ENCODE data around the gene NAPSA. TPM values are rescaled to one million over a fixed set of nuclear protein-coding genes. Genes with fewer than 3 reads are reported as not detected.
"Not testable (repeated sequence)": the region's sequence is repeated elsewhere in the genome, so short reads cannot be mapped to it uniquely, and the experiment has no call there.

Gene NAPSA
- not detected in 2 replicates for total RNA-seq

DNA sequence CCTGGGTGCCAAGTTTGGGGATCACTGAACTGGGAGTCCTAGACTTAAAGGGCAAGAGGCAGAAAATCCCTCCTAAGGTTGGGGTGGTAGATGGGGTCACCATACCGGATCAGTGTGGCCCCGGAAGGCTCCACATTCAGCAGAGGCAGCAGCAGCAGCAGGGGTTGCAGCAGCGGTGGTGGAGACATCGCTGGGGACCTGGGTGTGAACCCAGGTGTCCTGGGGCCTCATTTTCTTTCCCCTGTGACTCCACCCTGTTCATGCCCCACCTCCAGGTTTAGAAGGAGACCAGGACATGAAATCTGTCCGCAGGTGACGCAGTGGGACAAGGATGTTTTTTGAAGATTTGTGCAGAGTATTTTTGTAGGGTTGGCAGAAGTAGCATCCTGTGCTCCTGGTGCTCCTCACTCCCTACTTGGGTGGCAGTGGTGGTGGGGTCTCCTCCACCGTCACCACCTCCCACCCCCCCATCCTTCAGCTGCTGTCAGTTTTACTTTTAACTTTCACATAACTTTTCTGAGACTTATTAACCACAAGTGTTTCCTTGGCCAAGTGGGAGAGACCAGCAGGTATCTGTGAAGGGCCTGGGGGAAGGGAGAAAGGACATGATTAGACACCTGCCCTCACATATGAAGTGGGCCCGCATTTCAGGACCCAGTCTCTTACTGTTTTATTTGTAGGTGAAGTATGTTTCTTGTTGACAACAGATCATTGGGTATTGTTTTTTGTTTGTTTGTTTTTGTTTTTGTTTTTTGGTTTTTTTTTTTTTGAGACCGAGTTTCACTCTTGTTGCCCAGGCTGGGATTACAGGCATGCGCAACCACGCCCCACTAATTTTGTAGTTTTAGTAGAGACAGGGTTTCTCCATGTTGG lies at the start of gene NAPSA:
NAPSA (minus strand) TSS at position 206 of the 873 bp plus-strand sequence; CDS start at position 188, 18 bp downstream.
- no peak for DNase-seq

GRCh38 chr19:50413531-50413930 lies 48.1 kb upstream of the NAPSA start:
- no peak for DNase-seq

- DNase-seq = no peak
Measured at GRCh38 chr19:50413096-50413495, 47.7 kb upstream of the NAPSA start.

DNA sequence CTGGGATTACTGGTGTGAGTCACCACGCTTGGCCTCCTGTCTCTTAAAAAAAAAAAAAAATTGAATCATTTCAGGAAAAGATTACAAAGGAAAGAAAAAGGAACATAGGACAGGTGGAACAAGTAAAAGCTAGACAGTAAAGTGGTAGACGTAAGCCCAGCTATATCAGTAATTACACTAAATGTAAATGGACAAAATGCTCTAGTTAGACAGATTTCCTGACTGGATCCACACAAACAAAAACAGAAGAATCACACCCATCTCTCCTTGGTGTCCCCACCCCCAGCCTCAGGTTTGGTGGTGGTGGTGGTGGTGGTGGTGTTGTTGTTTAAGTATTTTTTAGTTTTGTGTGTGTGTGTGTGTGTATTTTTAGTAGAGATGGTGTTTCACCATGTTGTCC lies 47.0 kb upstream of the NAPSA start:
- DNase-seq = no peak

GRCh38 chr19:50410109-50410508 lies 44.7 kb upstream of the NAPSA start:
- DNase-seq = no peak

DNA sequence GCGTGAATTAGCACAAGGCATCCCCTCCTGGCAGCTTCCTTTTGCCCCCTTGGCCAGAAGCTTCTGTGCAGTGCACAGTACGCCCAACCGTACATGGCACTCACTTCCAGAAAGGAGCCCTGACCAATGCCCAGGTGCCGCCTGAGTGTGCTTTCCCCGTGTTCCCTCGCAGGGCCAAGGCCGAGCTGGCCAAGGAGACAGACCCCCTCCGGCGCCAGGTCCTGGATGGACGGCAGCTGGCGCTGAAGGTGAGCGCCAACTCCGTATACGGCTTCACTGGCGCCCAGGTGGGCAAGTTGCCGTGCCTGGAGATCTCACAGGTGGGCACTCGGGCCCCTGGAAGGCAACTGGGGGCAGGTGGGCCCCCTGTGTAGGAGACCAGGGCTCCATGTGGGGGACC lies 43.9 kb upstream of the NAPSA start:
- no peak for DNase-seq

GRCh38 chr19:50406829-50407228 lies 41.4 kb upstream of the NAPSA start:
- DNase-seq = no peak

DNA sequence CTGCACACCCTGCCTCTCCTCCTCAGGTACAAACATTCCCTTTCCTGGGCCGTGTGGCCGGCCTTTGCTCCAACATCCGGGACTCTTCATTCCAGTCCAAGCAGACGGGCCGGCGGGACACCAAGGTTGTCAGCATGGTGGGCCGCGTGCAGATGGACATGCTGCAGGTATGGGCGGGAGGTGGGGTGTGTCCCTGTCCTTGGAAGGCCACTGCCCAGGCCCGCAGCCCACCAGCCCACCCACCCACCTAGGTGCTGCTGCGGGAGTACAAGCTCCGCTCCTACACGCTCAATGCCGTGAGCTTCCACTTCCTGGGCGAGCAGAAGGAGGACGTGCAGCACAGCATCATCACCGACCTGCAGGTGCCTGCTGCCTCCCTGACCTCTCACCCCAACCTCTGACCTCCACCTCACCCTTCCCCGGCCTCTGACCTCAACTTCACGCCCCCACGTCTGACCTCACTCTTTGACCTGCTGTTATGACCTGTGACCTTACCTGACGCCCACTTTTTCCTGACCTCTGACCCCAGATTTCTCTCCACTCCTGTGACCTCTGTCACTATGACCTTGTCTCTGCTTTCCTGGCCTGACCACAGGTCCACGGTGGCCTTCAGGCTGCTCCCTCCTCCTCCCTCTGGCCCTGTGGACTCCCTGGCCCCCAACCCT lies 40.8 kb upstream of the NAPSA start:
- DNase-seq = no peak

GRCh38 chr19:50402544-50403301 lies 37.3 kb upstream of the NAPSA start:
- DNase-seq = no peak

DNA sequence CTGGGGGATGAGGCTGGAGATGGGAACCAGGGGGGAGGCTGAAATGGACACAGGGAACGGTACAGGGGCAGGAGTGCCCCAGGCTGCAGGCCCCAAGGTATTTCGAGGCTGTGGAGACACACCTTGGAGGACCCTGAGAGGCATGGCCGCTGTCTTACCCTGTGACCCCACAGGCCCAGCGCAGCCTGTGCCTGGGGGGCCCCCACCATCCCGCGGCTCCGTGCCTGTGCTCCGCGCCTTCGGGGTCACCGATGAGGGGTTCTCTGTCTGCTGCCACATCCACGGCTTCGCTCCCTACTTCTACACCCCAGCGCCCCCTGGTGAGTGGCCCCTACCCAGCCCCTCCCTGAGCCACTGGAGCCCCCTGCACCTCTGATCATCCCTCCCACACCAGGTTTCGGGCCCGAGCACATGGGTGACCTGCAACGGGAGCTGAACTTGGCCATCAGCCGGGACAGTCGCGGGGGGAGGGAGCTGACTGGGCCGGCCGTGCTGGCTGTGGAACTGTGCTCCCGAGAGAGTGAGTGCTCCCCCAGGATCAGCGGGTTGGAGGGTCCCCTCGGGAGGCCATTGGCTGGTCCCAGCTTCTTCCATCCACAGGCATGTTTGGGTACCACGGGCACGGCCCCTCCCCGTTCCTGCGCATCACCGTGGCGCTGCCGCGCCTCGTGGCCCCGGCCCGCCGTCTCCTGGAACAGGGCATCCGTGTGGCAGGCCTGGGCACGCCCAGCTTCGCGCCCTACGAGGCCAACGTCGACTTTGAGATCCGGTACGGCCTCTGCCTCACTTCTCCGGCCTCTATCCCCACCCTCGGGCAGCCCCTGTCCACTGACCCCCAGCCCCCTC lies 36.4 kb upstream of the NAPSA start:
- no peak for DNase-seq

DNA sequence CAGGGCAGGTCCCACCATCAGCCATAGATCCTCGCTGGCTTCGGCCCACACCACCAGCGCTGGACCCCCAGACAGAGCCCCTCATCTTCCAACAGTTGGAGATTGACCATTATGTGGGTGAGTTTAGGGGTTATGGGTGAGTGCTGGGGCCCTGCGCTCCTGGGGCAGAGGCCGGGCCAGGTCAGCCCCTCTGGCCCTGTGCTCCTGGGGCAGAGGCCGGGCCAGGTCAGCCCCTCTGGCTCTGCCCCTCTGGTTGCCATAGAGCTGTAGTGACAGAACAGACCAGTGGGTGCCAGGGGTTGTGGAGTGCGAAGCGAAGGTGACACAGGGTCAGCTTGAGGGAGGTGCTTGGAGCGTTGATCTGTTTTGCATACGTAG lies 33.9 kb upstream of the NAPSA start:
- DNase-seq = no peak

GRCh38 chr19:50398675-50399367 lies 33.4 kb upstream of the NAPSA start:
- DNase-seq = no peak

- DNase-seq = no peak
Measured at GRCh38 chr19:50394017-50394416, 28.6 kb upstream of the NAPSA start.

- DNase-seq = no peak
Measured at GRCh38 chr19:50393589-50393988, 28.1 kb upstream of the NAPSA start.

DNA sequence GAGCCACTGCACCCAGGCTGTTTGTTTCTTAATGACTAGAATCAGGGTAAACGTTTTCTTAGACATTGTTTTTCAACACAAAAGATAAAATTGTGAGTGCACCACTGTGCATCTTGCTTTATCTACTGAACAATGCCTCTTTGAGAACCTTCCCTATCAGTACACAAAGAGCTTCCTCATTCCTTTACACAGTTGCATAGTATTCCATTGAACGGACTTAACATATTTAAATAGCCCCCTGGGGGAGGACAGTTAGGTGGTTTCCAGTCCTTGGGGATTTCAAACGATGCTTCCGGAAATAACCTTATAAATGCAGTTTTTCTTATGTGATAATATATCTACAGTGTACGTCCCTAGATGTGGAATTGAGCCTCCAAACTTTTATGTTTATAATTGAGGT lies 27.3 kb upstream of the NAPSA start:
- DNase-seq = no peak

DNA sequence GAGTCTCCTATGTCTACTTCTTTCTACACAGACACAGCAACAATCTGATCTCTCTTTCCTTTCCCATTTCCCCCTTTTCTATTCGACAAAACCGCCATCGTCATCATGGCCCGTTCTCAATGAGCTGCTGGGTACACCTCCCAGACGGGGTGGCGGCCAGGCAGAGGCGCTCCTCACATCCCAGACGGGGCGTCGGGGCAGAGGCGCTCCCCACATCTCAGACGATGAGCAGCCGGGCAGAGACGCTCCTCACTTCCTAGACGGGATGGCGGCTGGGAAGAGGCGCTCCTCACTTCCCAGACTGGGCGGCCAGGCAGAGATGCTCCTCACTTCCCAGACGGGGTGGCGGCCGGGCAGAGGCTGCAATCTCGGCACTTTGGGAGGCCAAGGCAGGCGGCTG lies 25.5 kb upstream of the NAPSA start:
- not testable (repeated sequence) for DNase-seq

GRCh38 chr19:50390295-50390694 lies 24.9 kb upstream of the NAPSA start:
- not testable (repeated sequence) for DNase-seq

- DNase-seq = no peak
Measured at GRCh38 chr19:50387868-50388245, 22.4 kb upstream of the NAPSA start.

DNA sequence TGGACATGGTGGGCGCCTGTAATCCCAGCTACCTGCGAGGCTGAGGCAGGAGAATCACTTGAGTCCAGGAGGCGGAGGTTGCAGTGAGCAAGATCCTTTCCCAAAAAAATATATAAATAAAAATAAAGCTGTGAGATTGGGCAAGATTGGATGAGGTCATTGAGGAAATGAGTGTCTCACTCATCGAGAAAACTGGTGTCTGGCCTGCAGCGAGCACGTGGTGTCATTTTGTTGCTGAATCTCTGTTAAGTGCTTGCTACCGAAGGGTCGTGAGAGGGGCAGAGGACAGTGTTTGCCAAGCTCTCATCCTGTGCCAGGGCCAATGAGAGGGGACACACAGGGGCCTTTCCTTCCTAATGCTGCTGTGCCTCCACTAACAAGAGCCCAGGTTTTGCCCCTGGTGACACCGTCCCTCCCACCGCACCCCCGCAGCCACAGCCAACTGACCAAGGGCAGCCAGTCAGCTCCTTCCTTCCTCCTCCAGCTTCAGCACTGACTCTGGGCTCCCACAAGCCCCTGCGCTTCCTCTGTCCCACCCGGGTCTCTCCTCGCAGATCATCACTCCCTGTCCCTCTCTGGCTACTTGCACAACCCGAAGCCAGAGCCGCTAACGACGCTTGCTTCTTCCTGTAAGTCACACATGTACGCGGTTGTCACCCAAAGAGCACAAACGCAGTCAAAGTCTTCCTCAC lies 21.9 kb upstream of the NAPSA start:
- peak; percentile 44 for DNase-seq

DNA sequence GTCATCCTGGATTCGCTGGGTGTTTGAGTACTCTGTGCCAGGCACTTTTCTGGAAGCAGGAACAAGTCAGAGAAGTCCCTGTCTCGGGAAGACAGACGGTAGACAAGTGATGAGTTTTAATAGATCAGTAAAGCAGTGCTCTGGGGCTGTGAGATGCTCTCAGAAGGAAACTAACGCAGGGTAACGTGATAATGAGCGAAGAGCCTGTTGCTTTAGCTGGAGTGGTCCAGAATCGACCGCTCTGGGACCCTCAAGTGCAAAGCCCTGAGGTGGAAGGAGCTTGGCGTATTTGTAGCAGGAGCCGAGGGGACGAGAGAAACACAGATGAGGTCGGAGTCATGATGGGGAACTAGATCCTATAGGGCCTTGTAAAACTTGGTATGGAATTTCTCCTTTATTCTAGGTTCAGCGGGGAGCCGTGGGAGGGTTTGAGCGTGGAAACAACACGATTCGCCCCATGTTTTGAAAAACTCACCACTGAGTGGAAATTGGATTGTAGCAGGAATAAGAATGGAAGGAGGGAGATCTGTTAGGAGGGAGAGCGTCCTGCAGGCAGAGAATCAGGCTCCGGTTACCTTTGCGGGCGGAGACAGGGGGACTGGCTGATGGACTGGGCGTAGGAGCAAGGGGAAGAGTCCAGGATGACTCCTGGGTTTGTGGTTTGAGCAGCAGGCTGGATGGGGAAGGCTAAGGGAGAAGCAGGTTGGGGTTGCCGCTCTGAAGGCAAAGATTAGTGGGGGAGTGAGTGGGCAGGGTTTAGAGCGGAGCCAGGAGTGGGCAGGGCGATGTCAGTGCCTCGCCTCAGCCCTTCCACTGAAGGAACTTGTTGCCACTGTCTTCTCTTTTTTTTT lies 19.5 kb upstream of the NAPSA start:
- no peak for DNase-seq

Measured in dermis blood vessel endothelial cell (primary cell).